ENCODE results near the gene FKBP1A. TPM values are rescaled to one million over a fixed set of nuclear protein-coding genes. Genes with fewer than 3 reads are reported as not detected.
"Not testable (repeated sequence)": the region's sequence is repeated elsewhere in the genome, so short reads cannot be mapped to it uniquely, and the experiment has no call there.

The FKBP1A gene
- total RNA-seq, 2 experiments from 2014 or later: 247 to 252 TPM

DNA sequence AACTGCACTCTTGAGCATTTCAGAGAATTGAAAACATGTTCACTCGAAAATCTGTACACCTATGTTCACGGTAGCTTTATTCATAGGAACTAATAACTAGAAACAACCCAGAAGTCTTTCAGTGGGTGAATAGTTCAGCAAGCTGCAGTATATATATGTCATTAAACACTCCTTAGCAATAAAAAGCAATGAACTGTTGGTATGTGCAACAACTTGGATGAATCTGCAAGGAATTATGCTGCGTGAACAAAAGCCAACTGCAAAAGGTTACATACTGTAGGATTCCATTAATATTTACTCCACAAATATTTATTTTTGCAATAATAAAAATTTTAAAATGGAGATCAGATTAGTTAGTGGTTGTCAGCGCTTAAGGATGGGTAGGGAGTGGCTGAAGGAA, 22.1 kb upstream of the FKBP1A start:
- H3K27me3 Mint-ChIP-seq: no peaks in the 10 kb centered on the region

GRCh38 chr20:1405801-1406200, 12.9 kb upstream of the FKBP1A start:
- intact Hi-C loops (cut with micrococcal nuclease): no loop called here
- POLR2A ChIA-PET: no interaction called here
- H3K36me3 Mint-ChIP-seq: peaks cover 3% of the 10 kb centered on the region
- CTCF ChIA-PET: no interaction called here
- H3K4me1 Mint-ChIP-seq (ENCODE audit: low read depth): peaks cover 8% of the 10 kb centered on the region
- peaks cover 6% of the 10 kb centered on the region for H3K27me3 Mint-ChIP-seq
- no peak for DNase-seq
- peaks cover 3% of the 10 kb centered on the region for H3K9me3 Mint-ChIP-seq
- H3K4me3 Mint-ChIP-seq: no peak overlapping the region
- H3K27ac Mint-ChIP-seq: no peak overlapping the region

More for the DNA sequence above, 22.1 kb upstream of the FKBP1A start:
- ChIA-PET CTCF (no interaction called here), POLR2A (no interaction called here)
- intact Hi-C loops (cut with micrococcal nuclease): no loop called here
- Mint-ChIP-seq H3K4me1 (ENCODE audit: low read depth) (peaks cover 5% of the 10 kb centered on the region), H3K9me3 (peaks cover 20% of the 10 kb centered on the region), H3K36me3 (peaks cover 4% of the 10 kb centered on the region), H3K4me3 (no peak overlapping the region), H3K27ac (no peak overlapping the region)
- no peak for DNase-seq

DNA sequence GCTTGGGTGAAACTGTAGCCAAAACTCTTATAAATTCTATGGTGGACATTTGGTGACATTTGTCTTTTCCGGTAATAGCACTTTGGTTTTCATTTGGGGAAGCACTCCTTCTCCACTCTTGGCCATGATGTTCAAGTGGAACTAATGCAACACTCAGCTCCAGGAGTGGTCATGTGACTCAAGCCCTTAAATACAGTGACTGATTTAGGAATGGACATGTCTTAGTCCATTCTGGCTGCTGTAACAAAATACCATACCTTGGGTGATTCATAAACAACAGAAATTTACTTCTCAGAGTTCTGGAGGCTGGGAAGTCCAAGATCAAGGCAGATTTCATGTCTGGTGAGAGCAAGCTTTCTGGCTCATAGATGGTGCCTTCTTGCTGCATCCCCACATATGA, 10.8 kb upstream of the FKBP1A start:
- H3K4me3 Mint-ChIP-seq: no peak overlapping the region
- ChIA-PET CTCF (no interaction called here), POLR2A (no interaction called here)
- no peak for DNase-seq
- no peak overlapping the region for H3K27ac Mint-ChIP-seq
- H3K27me3 Mint-ChIP-seq: peaks cover 6% of the 10 kb centered on the region
- intact Hi-C loops (cut with micrococcal nuclease): no loop called here
- peaks cover 3% of the 10 kb centered on the region for H3K36me3 Mint-ChIP-seq
- peaks cover 3% of the 10 kb centered on the region for H3K9me3 Mint-ChIP-seq
- peaks cover 8% of the 10 kb centered on the region for H3K4me1 Mint-ChIP-seq (ENCODE audit: low read depth)

DNA sequence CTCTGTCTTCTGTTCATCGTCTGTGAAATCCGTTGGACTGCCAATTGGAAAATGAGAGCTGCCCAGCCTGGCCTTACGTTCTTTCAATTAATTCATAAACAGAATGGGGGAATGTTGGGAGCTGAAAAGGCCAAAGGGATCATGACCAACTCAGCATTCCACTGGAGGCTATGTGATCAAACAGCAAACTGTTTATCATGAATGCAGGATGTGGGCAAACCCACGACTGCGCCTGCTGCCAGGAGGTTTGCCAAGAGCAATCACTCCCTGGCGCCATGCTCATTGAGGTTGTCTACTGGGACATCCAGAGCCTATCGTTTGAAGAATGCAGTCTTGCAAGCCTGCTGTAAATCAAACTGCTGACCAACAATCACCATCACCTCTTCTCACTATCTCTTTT, 9.3 kb upstream of the FKBP1A start:
- no peak for DNase-seq
- Mint-ChIP-seq H3K36me3 (peaks cover 3% of the 10 kb centered on the region), H3K27me3 (peaks cover 1% of the 10 kb centered on the region), H3K4me1 (ENCODE audit: low read depth) (peaks cover 8% of the 10 kb centered on the region), H3K4me3 (no peak overlapping the region), H3K9me3 (peaks cover 5% of the 10 kb centered on the region), H3K27ac (no peak overlapping the region)
- POLR2A ChIA-PET: no interaction called here
- CTCF ChIA-PET: no interaction called here
- intact Hi-C loops (cut with micrococcal nuclease): no loop called here

DNA sequence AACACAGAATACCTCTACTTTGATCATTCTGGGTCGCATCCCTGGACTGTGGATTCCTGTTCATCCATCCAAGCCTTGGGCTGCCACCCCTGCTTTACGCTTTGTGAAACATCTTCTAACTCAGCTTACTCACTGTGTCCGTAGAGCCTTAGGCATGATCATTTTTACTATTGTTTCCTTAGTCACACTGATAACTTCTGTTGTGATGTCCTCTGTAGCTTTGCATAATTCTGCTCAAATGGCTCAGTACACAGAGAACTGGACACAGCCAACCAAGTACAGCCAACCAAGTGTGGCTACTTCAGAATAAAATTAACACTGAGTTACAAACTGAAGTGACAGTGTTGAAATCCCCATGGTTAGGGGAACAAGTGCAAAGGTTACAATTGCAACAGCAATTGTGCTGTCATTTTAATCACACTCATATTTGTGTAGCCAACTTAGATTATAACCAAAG, 8.6 kb upstream of the FKBP1A start:
- H3K36me3 Mint-ChIP-seq: peaks cover 3% of the 10 kb centered on the region
- H3K27ac Mint-ChIP-seq: no peak overlapping the region
- H3K4me3 Mint-ChIP-seq: no peak overlapping the region
- peaks cover 11% of the 10 kb centered on the region for H3K9me3 Mint-ChIP-seq
- intact Hi-C loops (cut with micrococcal nuclease): no loop called here
- POLR2A ChIA-PET: no interaction called here
- CTCF ChIA-PET: no interaction called here
- H3K27me3 Mint-ChIP-seq: peaks cover 1% of the 10 kb centered on the region
- peaks cover 13% of the 10 kb centered on the region for H3K4me1 Mint-ChIP-seq (ENCODE audit: low read depth)
- DNase-seq: no peak

DNA sequence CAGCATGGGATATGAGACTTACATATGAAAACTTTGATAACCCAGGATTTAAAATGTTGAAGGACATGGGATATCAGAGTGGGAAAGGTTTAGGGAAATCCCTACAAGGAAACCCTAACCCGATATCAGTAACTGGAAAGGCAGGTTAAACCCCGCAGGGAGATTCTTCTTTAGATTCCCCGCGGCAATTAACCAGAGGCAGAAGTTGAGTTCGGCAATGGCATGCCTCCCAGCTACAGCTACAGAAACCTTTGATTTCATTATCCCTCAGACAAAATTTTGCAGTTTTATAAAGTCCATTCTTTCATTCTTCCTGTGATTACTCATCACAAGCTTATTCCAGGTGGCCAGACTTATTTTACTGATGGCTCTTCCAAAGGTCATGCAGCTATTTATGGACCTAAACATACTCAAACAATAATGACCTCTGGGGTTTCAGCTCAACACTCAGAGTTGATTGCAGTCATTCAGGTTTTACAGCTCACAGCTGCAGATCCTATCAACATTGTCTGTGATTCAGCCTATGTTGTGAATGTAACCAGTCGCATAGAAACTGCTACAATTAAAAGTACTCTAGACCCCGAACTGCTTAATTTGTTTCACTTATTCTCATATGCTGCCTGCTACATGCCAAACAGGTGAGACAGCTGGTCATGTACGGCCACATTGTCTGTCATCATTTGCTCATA, 7.0 kb upstream of the FKBP1A start:
- H3K9me3 Mint-ChIP-seq: peaks cover 11% of the 10 kb centered on the region
- H3K36me3 Mint-ChIP-seq, H3K4me3 Mint-ChIP-seq, POLR2A ChIA-PET, DNase-seq, H3K27ac Mint-ChIP-seq, H3K27me3 Mint-ChIP-seq: not testable (repeated sequence)
- peaks cover 14% of the 10 kb centered on the region for H3K4me1 Mint-ChIP-seq (ENCODE audit: low read depth)
- CTCF ChIA-PET: interaction anchor here (1.0 to 1.2 kb wide), 2 partner anchors 38 to 377 kb away, joined by 3 read pairs; no protein-coding TSS in a partner anchor
- intact Hi-C loops (cut with micrococcal nuclease): loop anchor here (10.0 kb wide), 1 partner anchor 565 kb away; the partner anchor contains the start of gene FAM110A

- DNase-seq, POLR2A ChIA-PET, H3K36me3 Mint-ChIP-seq, H3K27ac Mint-ChIP-seq, H3K27me3 Mint-ChIP-seq, H3K4me3 Mint-ChIP-seq: not testable (repeated sequence)
- CTCF ChIA-PET: interaction anchor here (0.7 to 4.0 kb wide), 4 partner anchors 59 to 119 kb away, joined by 3 to 13 read pairs (median 3); no protein-coding TSS in a partner anchor
- intact Hi-C loops (cut with micrococcal nuclease): loop anchor here (10.0 kb wide), 1 partner anchor 563 kb away; the partner anchor contains the start of gene FAM110A
- peaks cover 11% of the 10 kb centered on the region for H3K9me3 Mint-ChIP-seq
- peaks cover 21% of the 10 kb centered on the region for H3K4me1 Mint-ChIP-seq (ENCODE audit: low read depth)
Measured at GRCh38 chr20:1398185-1398584, 5.3 kb upstream of the FKBP1A start.

DNA sequence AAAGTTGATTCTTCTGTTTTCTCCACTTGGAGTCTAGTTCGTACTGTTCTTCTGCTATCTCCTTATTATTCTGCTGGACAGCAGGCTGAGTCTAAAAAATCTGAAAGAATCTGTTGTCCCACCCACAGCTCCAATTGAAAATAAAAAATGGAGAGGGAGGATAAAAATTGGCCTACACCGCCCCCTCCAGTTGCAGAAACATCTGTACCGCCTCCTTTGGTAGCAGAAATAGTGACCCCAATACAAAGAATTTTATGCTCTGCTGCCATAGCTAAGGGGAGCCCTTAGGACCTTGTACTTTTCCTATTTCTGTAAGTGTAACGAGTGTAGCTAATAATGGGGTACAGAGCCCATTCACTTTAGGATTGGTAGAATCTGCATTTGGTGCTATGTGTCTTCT, 4.9 kb upstream of the FKBP1A start:
- peak; percentile 20 for DNase-seq
- Mint-ChIP-seq H3K4me3 (no peak overlapping the region), H3K4me1 (ENCODE audit: low read depth) (peaks cover 22% of the 10 kb centered on the region), H3K36me3 (no peaks in the 10 kb centered on the region), H3K27me3 (no peaks in the 10 kb centered on the region), H3K9me3 (peaks cover 11% of the 10 kb centered on the region), H3K27ac (no peak overlapping the region)
- ChIA-PET CTCF (interaction anchor here (0.7 to 4.0 kb wide), 7 partner anchors 40 to 118 kb away, joined by 3 to 13 read pairs (median 3); no protein-coding TSS in a partner anchor), POLR2A (no interaction called here)
- intact Hi-C loops (cut with micrococcal nuclease): loop anchor here (10.0 kb wide), 1 partner anchor 563 kb away; the partner anchor contains the start of gene FAM110A

DNA sequence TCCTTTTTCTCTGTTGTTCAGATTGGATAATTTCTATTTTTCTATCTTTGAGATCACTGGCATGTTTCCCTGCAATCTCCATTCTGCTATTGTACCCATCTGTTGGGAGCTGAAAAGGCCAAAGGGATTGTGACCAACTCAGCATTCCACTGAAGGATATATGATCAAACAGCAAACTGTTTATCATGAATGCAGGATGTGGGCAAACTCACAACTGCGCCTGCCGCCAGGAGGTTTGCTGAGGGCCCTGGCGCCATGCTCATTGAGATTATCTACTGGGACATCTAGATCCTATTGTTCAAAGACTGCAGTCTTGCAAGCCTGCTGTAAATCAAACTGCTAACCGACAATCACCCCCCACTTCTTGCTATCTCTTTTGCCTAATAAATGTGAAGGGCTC, 3.8 kb upstream of the FKBP1A start:
- Mint-ChIP-seq H3K27ac (no peak overlapping the region), H3K9me3 (peaks cover 8% of the 10 kb centered on the region), H3K36me3 (peaks cover 7% of the 10 kb centered on the region), H3K4me1 (ENCODE audit: low read depth) (peaks cover 14% of the 10 kb centered on the region), H3K4me3 (no peak overlapping the region), H3K27me3 (no peaks in the 10 kb centered on the region)
- CTCF ChIA-PET: interaction anchor here (1.0 to 4.0 kb wide), 3 partner anchors 69 to 84 kb away, joined by 3 to 13 read pairs (median 4); no protein-coding TSS in a partner anchor
- POLR2A ChIA-PET: no interaction called here
- intact Hi-C loops (cut with micrococcal nuclease): loop anchor here (10.0 kb wide), 1 partner anchor 562 kb away; the partner anchor contains the start of gene FAM110A
- DNase-seq: no peak

- POLR2A ChIA-PET: no interaction called here
- intact Hi-C loops (cut with micrococcal nuclease): loop anchor here (10.0 kb wide), 1 partner anchor 561 kb away; the partner anchor contains the start of gene FAM110A
- H3K9me3 Mint-ChIP-seq: peaks cover 8% of the 10 kb centered on the region
- H3K27ac Mint-ChIP-seq: no peak overlapping the region
- peaks cover 18% of the 10 kb centered on the region for H3K4me1 Mint-ChIP-seq (ENCODE audit: low read depth)
- CTCF ChIA-PET: interaction anchor here (1.3 to 4.0 kb wide), 2 partner anchors 81 to 84 kb away, joined by 4 to 13 read pairs; no protein-coding TSS in a partner anchor
- no peak for DNase-seq
- H3K36me3 Mint-ChIP-seq: peaks cover 8% of the 10 kb centered on the region
- H3K27me3 Mint-ChIP-seq: no peaks in the 10 kb centered on the region
- H3K4me3 Mint-ChIP-seq: no peak overlapping the region
Measured at GRCh38 chr20:1396264-1396663, 3.4 kb upstream of the FKBP1A start.

DNA sequence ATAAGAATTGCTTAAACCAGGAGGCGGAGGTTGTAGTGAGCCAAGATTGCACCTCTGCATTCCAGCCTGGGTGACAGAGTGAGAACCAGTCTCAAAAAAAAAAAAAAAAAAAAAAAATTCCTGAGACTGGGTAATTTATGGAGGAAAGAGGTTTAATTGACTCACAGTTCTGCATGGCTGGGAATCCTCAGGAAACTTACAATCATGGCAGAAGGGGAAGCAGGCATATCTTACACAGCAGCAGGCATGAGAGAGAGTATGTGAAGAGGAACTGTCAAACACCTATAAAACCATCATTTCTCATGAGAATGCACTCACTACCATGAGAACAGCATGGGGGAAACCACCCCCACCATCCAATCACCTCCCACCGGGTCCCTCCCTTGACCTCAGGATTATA, 1.8 kb upstream of the FKBP1A start:
- H3K4me1 Mint-ChIP-seq (ENCODE audit: low read depth): peaks cover 33% of the 10 kb centered on the region
- intact Hi-C loops (cut with micrococcal nuclease): loop anchor here (5.0 to 10.0 kb wide), 3 partner anchors 127 to 560 kb away; partner anchors contain the start of genes FAM110A and SNPH
- H3K9me3 Mint-ChIP-seq: peaks cover 8% of the 10 kb centered on the region
- DNase-seq: no peak
- POLR2A ChIA-PET: interaction anchor here (1.1 kb wide), 1 partner anchor 69 kb away, joined by 3 read pairs; no protein-coding TSS in a partner anchor
- H3K27me3 Mint-ChIP-seq: no peaks in the 10 kb centered on the region
- no peak overlapping the region for H3K4me3 Mint-ChIP-seq
- H3K27ac Mint-ChIP-seq: no peak overlapping the region
- peaks cover 19% of the 10 kb centered on the region for H3K36me3 Mint-ChIP-seq
- CTCF ChIA-PET: interaction anchor here (4.0 kb wide), 1 partner anchor 82 kb away, joined by 13 read pairs; no protein-coding TSS in a partner anchor

DNA sequence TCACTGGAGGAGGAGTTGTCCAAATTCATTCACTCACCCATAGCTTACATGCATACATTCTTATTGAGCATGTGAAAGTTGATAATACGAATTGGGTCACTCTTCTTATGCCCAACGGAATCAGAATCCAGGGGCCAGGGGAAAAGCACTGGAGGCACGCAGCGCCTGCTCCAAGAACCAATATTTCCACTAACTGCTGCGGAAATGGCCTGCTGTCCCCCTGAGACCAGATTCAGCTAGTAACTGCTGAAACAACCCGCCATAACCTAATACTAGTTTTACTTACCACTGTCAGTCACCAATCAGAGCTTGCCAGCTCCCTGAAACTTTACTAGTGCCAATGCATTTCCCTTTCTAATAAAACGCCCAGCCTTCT, 641 bp upstream of the FKBP1A start:
- ChIA-PET CTCF (interaction anchor here (0.6 to 1.8 kb wide), 7 partner anchors 14 to 107 kb away, joined by 3 to 6 read pairs (median 4); no protein-coding TSS in a partner anchor), POLR2A (no interaction called here)
- Mint-ChIP-seq H3K27ac (peak overlapping the region; percentile 92), H3K27me3 (no peaks in the 10 kb centered on the region), H3K4me1 (ENCODE audit: low read depth) (peaks cover 44% of the 10 kb centered on the region), H3K4me3 (peak overlapping the region; percentile 94), H3K36me3 (peaks cover 19% of the 10 kb centered on the region), H3K9me3 (peaks cover 8% of the 10 kb centered on the region)
- intact Hi-C loops (cut with micrococcal nuclease): loop anchor here (1.0 to 10.0 kb wide), 6 partner anchors 35 to 559 kb away; partner anchors contain the start of genes FAM110A, PSMF1 and SNPH
- DNase-seq: no peak

Measured in activated CD4-positive, alpha-beta memory T cell treated with anti-CD3 and anti-CD28 coated beads for 36 hours (primary cell).